H1 (cell line): ENCODE data around the gene RBMS2. TPM values are rescaled to one million over a fixed set of nuclear protein-coding genes. Genes with fewer than 3 reads are reported as not detected.

Experiments
- CTCF ChIA-PET: fragments of 300-600 bp; sonication (Branson Sonifier 250); formaldehyde crosslinking; loops from one replicate; lab custom pipeline; 2021; ENCODE audit not compliant: partially characterized antibody; lab: Charles Lee
- POLR2A ChIA-PET: fragments of 300-600 bp; sonication (Branson Sonifier 250); formaldehyde crosslinking; loops from one replicate; lab custom pipeline; 2021; ENCODE audit warnings: inconsistent platforms; ENCODE audit not compliant: partially characterized antibody; lab: Charles Lee
- DNase-seq, 2 experiments: peaks; one replicate each; pipeline versions ENCODE4 v3.0.0 to v3.0.0-alpha.2; 2010 to 2022; ENCODE audit warnings: low spot score in 2 of 2, low read depth in 1 of 2, mixed read lengths in 1 of 2
- FAIRE-seq: peaks from 2 replicates; lab custom pipeline; 2011; peaks lifted over from hg19 to GRCh38; lab: Jason Lieb, UNC
- H2AFZ ChIP-seq: 2 replicates; pipeline ENCODE4 v1.8.1; 2012; ENCODE audit warnings: low read length, inconsistent platforms
- H2AK5ac ChIP-seq: 2 replicates; pipeline ENCODE4 v1.6.1; 2013; ENCODE audit warnings: low read depth, low read length
- H2BK120ac ChIP-seq: replicated peaks from 2 replicates; pipeline ENCODE3; 2013; ENCODE audit warnings: low read depth, low read length, inconsistent platforms
- H2BK12ac ChIP-seq: 2 replicates; pipeline ENCODE4 v1.6.1; 2013; ENCODE audit warnings: low read depth, low read length
- H2BK15ac ChIP-seq: 2 replicates; pipeline ENCODE4 v1.6.1; 2013; ENCODE audit warnings: low read length
- H2BK20ac ChIP-seq: 2 replicates; pipeline ENCODE4 v1.6.1; 2013; ENCODE audit warnings: low read length
- H2BK5ac ChIP-seq: 2 replicates; pipeline ENCODE4 v1.6.1; 2013; ENCODE audit warnings: low read depth, low read length
- H3K14ac ChIP-seq: 2 replicates; pipeline ENCODE4 v1.6.1; 2013; ENCODE audit warnings: inconsistent platforms; ENCODE audit not compliant: insufficient read length
- H3K18ac ChIP-seq: 2 replicates; pipeline ENCODE4 v1.6.1; 2013; ENCODE audit warnings: low read length; ENCODE audit errors: extremely low read depth
- H3K23ac ChIP-seq: 2 replicates; pipeline ENCODE4 v1.6.1; 2013; ENCODE audit warnings: inconsistent platforms; ENCODE audit not compliant: insufficient read length
- H3K23me2 ChIP-seq: 2 replicates; pipeline ENCODE4 v1.6.1; 2013; ENCODE audit warnings: low read depth, low read length
- H3K27ac ChIP-seq: 2 replicates; pipeline ENCODE4 v1.6.1; 2011; ENCODE audit warnings: low read depth, low read length, inconsistent platforms
- H3K27me3 ChIP-seq, 4 experiments: replicated peaks in 1 of 4; 1 replicate in 1 of 4; 2 replicates in 3 of 4; pipeline versions ENCODE4 v1.6.1 to v1.8.1; 2011 to 2013; ENCODE audit warnings: low read length in 3 of 4, mild to moderate bottlenecking in 3 of 4, inconsistent platforms in 2 of 4, mixed read lengths in 2 of 4, moderate library complexity in 1 of 4; ENCODE audit not compliant: control insufficient read depth in 3 of 4, insufficient read depth in 3 of 4; ENCODE audit errors: extremely low read depth in 1 of 4
- H3K36me3 ChIP-seq, 4 experiments: 2 replicates each; pipeline versions ENCODE4 v1.6.1 to v1.8.1; 2011 to 2013; ENCODE audit warnings: mild to moderate bottlenecking in 4 of 4, low read length in 3 of 4, moderate library complexity in 2 of 4, control low read depth in 1 of 4, inconsistent platforms in 1 of 4; ENCODE audit not compliant: insufficient read depth in 4 of 4, control insufficient read depth in 2 of 4
- H3K4ac ChIP-seq: replicated peaks from 2 replicates; pipeline ENCODE3; 2013; ENCODE audit warnings: low read length, low read depth, mixed read lengths, inconsistent platforms; ENCODE audit not compliant: insufficient read length
- H3K4me1 ChIP-seq, 4 experiments: replicated peaks in 1 of 4; 1 replicate in 1 of 4; 2 replicates in 3 of 4; pipeline versions ENCODE4 v1.6.1 to v1.8.1; 2011 to 2013; ENCODE audit warnings: low read length in 3 of 4, inconsistent platforms in 2 of 4, mixed read lengths in 1 of 4; ENCODE audit not compliant: insufficient read depth in 4 of 4, control insufficient read depth in 3 of 4
- H3K4me2 ChIP-seq, 2 experiments: 2 replicates each; pipeline versions ENCODE4 v1.6.1 to v1.8.1; 2011 to 2013; ENCODE audit warnings: low read depth in 2 of 2, low read length in 2 of 2, control low read depth in 1 of 2, inconsistent platforms in 1 of 2, mild to moderate bottlenecking in 1 of 2; ENCODE audit not compliant: insufficient read depth in 1 of 2
- H3K4me3 ChIP-seq, 4 experiments: fragments of 200-600, 300-600 bp in 1 of 4; sonication (generic), shearing (Covaris generic), sonication (Bioruptor Twin) in 1 of 4; 2 replicates each; pipeline versions ENCODE4 v1.5.1 to v1.8.1; 2011 to 2016; ENCODE audit warnings: low read length in 4 of 4, low read depth in 3 of 4, control low read depth in 2 of 4, inconsistent platforms in 2 of 4, mild to moderate bottlenecking in 2 of 4, mixed read lengths in 1 of 4, moderate library complexity in 1 of 4; ENCODE audit not compliant: insufficient read depth in 2 of 4; ENCODE audit errors: extremely low read depth in 1 of 4
- H3K56ac ChIP-seq: replicated peaks from 2 replicates; pipeline ENCODE3; 2013; ENCODE audit warnings: low read depth, mild to moderate bottlenecking, mixed read lengths, low read length, inconsistent platforms; ENCODE audit not compliant: insufficient read length
- H3K79me1 ChIP-seq: 2 replicates; pipeline ENCODE4 v1.6.1; 2013; ENCODE audit warnings: low read depth, low read length, control low read depth
- H3K79me2 ChIP-seq, 2 experiments: 2 replicates each; pipeline versions ENCODE4 v1.6.1 to v1.8.1; 2012 to 2013; ENCODE audit warnings: low read length in 2 of 2, mild to moderate bottlenecking in 2 of 2, inconsistent platforms in 1 of 2; ENCODE audit not compliant: insufficient read depth in 2 of 2, control insufficient read depth in 1 of 2
- H3K9ac ChIP-seq, 4 experiments: replicated peaks in 1 of 4; 1 replicate in 1 of 4; 2 replicates in 3 of 4; pipeline versions ENCODE4 v1.6.1 to v1.8.1; 2011 to 2013; ENCODE audit warnings: low read depth in 3 of 4, low read length in 3 of 4, control low read depth in 2 of 4, mild to moderate bottlenecking in 2 of 4, moderate library complexity in 2 of 4, inconsistent platforms in 1 of 4; ENCODE audit errors: extremely low read depth in 1 of 4
- H3K9me3 ChIP-seq, 2 experiments: 2 replicates each; pipeline versions ENCODE4 v1.6.1 to v1.8.1; 2012 to 2013; ENCODE audit warnings: mild to moderate bottlenecking in 2 of 2, moderate library complexity in 2 of 2, control low read depth in 1 of 2, inconsistent platforms in 1 of 2, low read depth in 1 of 2, low read length in 1 of 2, mixed read lengths in 1 of 2; ENCODE audit not compliant: insufficient read depth in 2 of 2
- H4K20me1 ChIP-seq, 2 experiments: replicated peaks in 1 of 2; 2 replicates each; pipeline versions ENCODE3 to v1.8.1; 2011 to 2013; ENCODE audit warnings: inconsistent platforms in 2 of 2, low read length in 2 of 2, mild to moderate bottlenecking in 1 of 2; ENCODE audit not compliant: insufficient read depth in 2 of 2, control insufficient read depth in 1 of 2
- H4K5ac ChIP-seq: 2 replicates; pipeline ENCODE4 v1.6.1; 2013; ENCODE audit warnings: low read length, low read depth, mixed read lengths, inconsistent platforms; ENCODE audit not compliant: insufficient read length
- H4K8ac ChIP-seq: 2 replicates; pipeline ENCODE4 v1.8.0; 2013; ENCODE audit warnings: mild to moderate bottlenecking, moderate library complexity, low read length, inconsistent platforms; ENCODE audit not compliant: insufficient read depth; ENCODE audit errors: extremely low read depth
- H4K91ac ChIP-seq: replicated peaks from 2 replicates; pipeline ENCODE3; 2013; ENCODE audit warnings: low read length, mixed read lengths, inconsistent platforms; ENCODE audit not compliant: insufficient read length
- ATF2 ChIP-seq: IDR thresholded peaks from 2 replicates; pipeline ENCODE4 v1.6.1; 2012; ENCODE audit warnings: low read length, inconsistent platforms
- KDM4A ChIP-seq: IDR thresholded peaks from one replicate; pipeline ENCODE4 v1.7.1; 2012; ENCODE audit warnings: low read depth, mild to moderate bottlenecking, moderate library complexity, low read length, inconsistent platforms; ENCODE audit not compliant: severe bottlenecking
- POLR2AphosphoS5 ChIP-seq: IDR thresholded peaks from 2 replicates; pipeline ENCODE4 v1.6.1; 2011; ENCODE audit warnings: low read depth, low read length
- RBBP5 ChIP-seq: IDR thresholded peaks from 2 replicates; pipeline ENCODE4 v1.7.1; 2012; ENCODE audit warnings: low read depth, mild to moderate bottlenecking, inconsistent platforms, low read length, moderate library complexity, borderline replicate concordance
- RNF2 ChIP-seq: fragments of 200-900, 300-1000 bp; sonication (generic); IDR thresholded peaks from 2 replicates; pipeline ENCODE4 v1.7.1; 2016; ENCODE audit warnings: borderline replicate concordance, low read depth, mild to moderate bottlenecking, antibody characterized with exemption, low read length; ENCODE audit not compliant: poor library complexity, severe bottlenecking; ENCODE audit errors: missing control alignments
- SIX5 ChIP-seq: IDR thresholded peaks from 2 replicates; pipeline ENCODE4 v1.6.1; 2011; ENCODE audit warnings: mild to moderate bottlenecking, low read depth, low read length
- SP4 ChIP-seq: IDR thresholded peaks from 2 replicates; pipeline ENCODE4 v1.6.1; 2012; ENCODE audit warnings: low read length, inconsistent platforms
- TAF7 ChIP-seq: optimal IDR thresholded peaks from 2 replicates; pipeline ENCODE3; 2011; ENCODE audit warnings: low read depth, mild to moderate bottlenecking, inconsistent platforms, low read length, moderate library complexity, borderline replicate concordance
- WGBS, 2 experiments: shearing (Covaris generic) in 1 of 2; methylation state at CpG; one replicate each; pipeline versions ENCODE4 v1.1.6 to v1.1.7; 2013 to 2015; ENCODE audit warnings: low lambda C conversion rate in 2 of 2, mixed read lengths in 2 of 2, inconsistent platforms in 1 of 2, low coverage in 1 of 2, missing lambda C conversion rate in 1 of 2; ENCODE audit not compliant: insufficient replicate concordance in 2 of 2, insufficient coverage in 1 of 2, insufficient read length in 1 of 2; ENCODE audit errors: extremely low coverage in 1 of 2, missing lambda C conversion rate in 1 of 2; 5-methylcytosine and 5-hydroxymethylcytosine counted together
- polyA plus RNA-seq, 7 experiments: library from polyadenylated mRNA; depleted of rRNA in 3 of 7; stranded (reverse) in 5 of 7; unstranded in 2 of 7; fragments of >200 nt in 5 of 7; fragments of 200-250 nt in 2 of 7; gene quantifications; 1 replicate in 5 of 7; 2 replicates in 1 of 7; 4 replicates in 1 of 7; pipeline versions ENCODE4 v1.2.1 to v1.2.3, GENCODE V29; 2011 to 2013; ENCODE audit warnings: missing spikeins in 2 of 7, mixed read lengths in 2 of 7
- total RNA-seq: library from RNA; stranded (reverse); fragmentation: NEBNext Ultra II Directional; extraction: Animal tissue kit (Norgen Biotek cat#: 25700); gene quantifications from 2 replicates; pipeline ENCODE4 v1.2.1, GENCODE V29; 2021

Gene RBMS2
- total and polyA plus RNA-seq, 2 of the 8 experiments (the other 6 are each of a cell fraction or from before 2014, with no cell fraction given) = 9.6 to 31.3 TPM

- Histone ChIP-seq H4K8ac (no peak overlapping the region), H3K27ac (peak overlapping the region; percentile 74; the same call in 1 of the 2 replicates), H4K91ac (no peak overlapping the region), H3K14ac (no peak overlapping the region), H3K56ac (no peak overlapping the region), H2BK20ac (no peak overlapping the region), H3K9ac (peak overlapping the region in 3 of 4 experiments; percentile 2 to 8 (median 8); a peak in 3 of 7 replicates), H3K18ac (peak overlapping the region; percentile 55), H3K23ac (no peak overlapping the region), H4K5ac (no peak overlapping the region), H2BK5ac (peak overlapping the region; percentile 27; the same call in 1 of the 2 replicates), H3K79me2 (peaks cover 0 to 9% of the 10 kb centered on the region in 2 experiments; a peak in 2 of 4 replicates), H2BK12ac (0 out of 2 replicates have a peak overlapping the region, but pooled peaks have one; percentile 13), H2AFZ (no peak overlapping the region), H3K4ac (no peak overlapping the region), H3K27me3 (no peaks in the 10 kb centered on the region), H3K36me3 (peaks cover 7 to 35% (median 31%) of the 10 kb centered on the region in 4 experiments), H2BK15ac (0 out of 2 replicates have a peak overlapping the region, but pooled peaks have one; percentile 1), H3K4me3 (peak overlapping the region; percentile 86 to 90 (median 88); a peak in 7 of 8 replicates), H3K79me1 (no peaks in the 10 kb centered on the region), H2AK5ac (0 out of 2 replicates have a peak overlapping the region, but pooled peaks have one; percentile 5), H3K4me1 (peaks cover 11 to 37% (median 27%) of the 10 kb centered on the region in 4 experiments), H3K23me2 (peaks cover 16% of the 10 kb centered on the region; the same call in 1 of the 2 replicates), H3K4me2 (peak overlapping the region; percentile 98 to 99), H4K20me1 (peaks cover 3 to 6% of the 10 kb centered on the region in 2 experiments), H2BK120ac (no peak overlapping the region), H3K9me3 (no peaks in the 10 kb centered on the region)
- FAIRE-seq (no peak), DNase-seq (peak in 1 of 2 experiments; percentile 76)
- ChIA-PET CTCF (interaction anchor here (0.6 to 7.4 kb wide), 49 partner anchors 11 to 607 kb away, joined by 3 to 107 read pairs (median 4); partner anchors contain the start of genes ATP5F1B, GLS2, PTGES3 and RBMS2), POLR2A (interaction anchor here (0.5 to 5.8 kb wide), 26 partner anchors 9 to 447 kb away, joined by 3 to 60 read pairs (median 4); partner anchors contain the start of genes ATP5F1B, NACA, PRIM1 and PTGES3)
- WGBS, 2 experiments = 4% methylated on average over 16 of the region's 20 CpGs; no CpG with 5 or more reads in 1 of the 2 experiments
- TF ChIP-seq POLR2AphosphoS5 (peak; percentile 23), SP4 (0 out of 2 replicates have a peak, but pooled peaks have one; percentile 13), RBBP5 (no peak), ATF2 (no peak), TAF7 (no peak), SIX5 (no peak), KDM4A (no peak), RNF2 (no peak)
Observed at GRCh38 chr12:56635806-56636674, 114.4 kb downstream of the RBMS2 start.
